SK-N-SH (cell line): ENCODE measurements around the gene THSD4.

Source experiments
- CTCF ChIP-seq: fragments of 200-600 bp; sonication (generic); IDR thresholded peaks from 2 replicates; pipeline ENCODE4 v1.6.1; 2017; ENCODE audit warnings: antibody characterized with exemption, mild to moderate bottlenecking, moderate library complexity
- MXI1 ChIP-seq: IDR thresholded peaks from 2 replicates; pipeline ENCODE4 v1.6.1; 2012; ENCODE audit warnings: mild to moderate bottlenecking, low read depth, low read length, improper control_type of control experiment
- SIN3A ChIP-seq: IDR thresholded peaks from 2 replicates; pipeline ENCODE4 v1.6.1; 2012; ENCODE audit warnings: low read depth, mild to moderate bottlenecking, low read length, moderate library complexity, borderline replicate concordance
- TAF1 ChIP-seq: IDR thresholded peaks from 2 replicates; pipeline ENCODE4 v1.6.1; 2012; ENCODE audit warnings: low read depth, mild to moderate bottlenecking, low read length, moderate library complexity, borderline replicate concordance

GRCh38 chr15:71493526-71493925, 378.3 kb downstream of the THSD4 start:
- TF ChIP-seq MXI1 (no peak), CTCF (no peak), SIN3A (no peak), TAF1 (no peak)
